C4-2B (cell line): ENCODE results near the gene AUTS2.

Source experiments
- CTCF ChIP-seq: fragments of 450-650 bp; conservative IDR thresholded peaks from 2 replicates; pipeline ENCODE4 v1.5.1; 2017; ENCODE audit warnings: mild to moderate bottlenecking
- ZFX ChIP-seq: fragments of 450-650 bp; IDR thresholded peaks from 2 replicates; pipeline ENCODE4 v1.6.1; 2017

DNA sequence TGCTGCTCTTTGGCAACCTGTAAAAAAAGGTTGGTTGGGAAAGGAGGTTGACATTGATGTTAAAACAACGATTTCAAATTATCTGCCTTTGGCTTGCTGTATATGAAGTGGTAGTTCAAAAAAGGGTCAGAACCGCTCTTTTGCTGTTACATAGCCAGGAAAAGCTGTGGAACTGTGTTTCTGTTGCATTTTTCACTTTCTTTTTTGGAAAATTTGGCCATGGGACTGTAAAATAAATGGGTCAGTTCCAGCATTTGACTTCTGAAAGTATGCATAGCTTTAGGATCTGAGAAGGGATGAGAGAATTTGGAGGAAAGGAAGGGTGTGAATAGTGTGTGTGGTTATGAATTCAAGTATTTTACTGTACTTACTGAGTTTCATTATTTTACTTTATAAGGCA lies 7.3 kb downstream of the AUTS2 start:
- TF ChIP-seq CTCF = no peak
- TF ChIP-seq ZFX = no peak
